LNCaP clone FGC (cell line): ENCODE measurements around the gene LDHAL6B.

Experiments
- DNase-seq: peaks from one replicate; pipeline ENCODE4 v3.0.0-alpha.2; 2011; ENCODE audit warnings: low read depth
- H3K4me3 ChIP-seq: 2 replicates; pipeline ENCODE4 v1.5.1; 2011; ENCODE audit warnings: mild to moderate bottlenecking, low read depth, low read length, control low read depth
- CTCF ChIP-seq: IDR thresholded peaks from 2 replicates; pipeline ENCODE4 v1.5.1; 2012; ENCODE audit warnings: mild to moderate bottlenecking; ENCODE audit not compliant: control insufficient read depth, insufficient read depth; ENCODE audit errors: extremely low read depth

LDHAL6B gene

GRCh38 chr15:59218710-59219109 lies 12.1 kb downstream of the LDHAL6B start:
- H3K4me3 ChIP-seq = no peak overlapping the region
- TF ChIP-seq CTCF = no peak
- no peak for DNase-seq

- no peak for TF ChIP-seq CTCF
- DNase-seq = no peak
- H3K4me3 ChIP-seq = no peak overlapping the region
These were observed 15.2 kb downstream of the LDHAL6B start for GRCh38 chr15:59221511-59222505.

- TF ChIP-seq CTCF = no peak
- DNase-seq = no peak
- H3K4me3 ChIP-seq = no peak overlapping the region
These were observed 16.4 kb downstream of the LDHAL6B start for GRCh38 chr15:59222906-59223550.

GRCh38 chr15:59223736-59224135 lies 17.1 kb downstream of the LDHAL6B start:
- no peak for DNase-seq
- H3K4me3 ChIP-seq = no peak overlapping the region
- no peak for TF ChIP-seq CTCF

- no peak overlapping the region for H3K4me3 ChIP-seq
- DNase-seq = no peak
- no peak for TF ChIP-seq CTCF
These were observed 17.8 kb downstream of the LDHAL6B start for GRCh38 chr15:59224474-59224873.

- H3K4me3 ChIP-seq = no peak overlapping the region
- DNase-seq = no peak
- TF ChIP-seq CTCF = no peak
These were observed 20.4 kb downstream of the LDHAL6B start for GRCh38 chr15:59227021-59227420.
